ENCODE data around the gene ACSS1.

The ACSS1 gene

GRCh38 chr20:25064561-25065071, 6.7 kb upstream of the ACSS1 start:
- no peak for DNase-seq (ENCODE audit: low read depth)
- TF ChIP-seq MAX (IDR thresholded peaks at IDR 0.05; ENCODE audit: low read depth, low read length) (no peak), MYC (IDR thresholded peaks at IDR 0.05; ENCODE audit: low read depth, low read length) (no peak), POLR2A (IDR thresholded peaks at IDR 0.05; ENCODE audit: extremely low read depth, insufficient read length) (no peak)
- TF ChIP-seq, protein P1, sequence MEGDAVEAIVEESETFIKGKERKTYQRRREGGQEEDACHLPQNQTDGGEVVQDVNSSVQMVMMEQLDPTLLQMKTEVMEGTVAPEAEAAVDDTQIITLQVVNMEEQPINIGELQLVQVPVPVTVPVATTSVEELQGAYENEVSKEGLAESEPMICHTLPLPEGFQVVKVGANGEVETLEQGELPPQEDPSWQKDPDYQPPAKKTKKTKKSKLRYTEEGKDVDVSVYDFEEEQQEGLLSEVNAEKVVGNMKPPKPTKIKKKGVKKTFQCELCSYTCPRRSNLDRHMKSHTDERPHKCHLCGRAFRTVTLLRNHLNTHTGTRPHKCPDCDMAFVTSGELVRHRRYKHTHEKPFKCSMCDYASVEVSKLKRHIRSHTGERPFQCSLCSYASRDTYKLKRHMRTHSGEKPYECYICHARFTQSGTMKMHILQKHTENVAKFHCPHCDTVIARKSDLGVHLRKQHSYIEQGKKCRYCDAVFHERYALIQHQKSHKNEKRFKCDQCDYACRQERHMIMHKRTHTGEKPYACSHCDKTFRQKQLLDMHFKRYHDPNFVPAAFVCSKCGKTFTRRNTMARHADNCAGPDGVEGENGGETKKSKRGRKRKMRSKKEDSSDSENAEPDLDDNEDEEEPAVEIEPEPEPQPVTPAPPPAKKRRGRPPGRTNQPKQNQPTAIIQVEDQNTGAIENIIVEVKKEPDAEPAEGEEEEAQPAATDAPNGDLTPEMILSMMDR (IDR thresholded peaks at IDR 0.05; ENCODE audit: low read depth, low read length) = no peak
- no peak overlapping the region for H3K4me3 ChIP-seq (ENCODE audit: low read depth, low read length)

GRCh38 chr20:25063981-25064380, 6.0 kb upstream of the ACSS1 start:
- TF ChIP-seq, protein P1 (IDR thresholded peaks at IDR 0.05; ENCODE audit: low read depth, low read length) = no peak
- TF ChIP-seq POLR2A (IDR thresholded peaks at IDR 0.05; ENCODE audit: extremely low read depth, insufficient read length) (no peak), MAX (IDR thresholded peaks at IDR 0.05; ENCODE audit: low read depth, low read length) (no peak), MYC (IDR thresholded peaks at IDR 0.05; ENCODE audit: low read depth, low read length) (no peak)

GRCh38 chr20:25063546-25063945, 5.6 kb upstream of the ACSS1 start:
- TF ChIP-seq POLR2A (IDR thresholded peaks at IDR 0.05; ENCODE audit: extremely low read depth, insufficient read length) = no peak
- TF ChIP-seq MAX (IDR thresholded peaks at IDR 0.05; ENCODE audit: low read depth, low read length) = no peak
- TF ChIP-seq, protein P1 (IDR thresholded peaks at IDR 0.05; ENCODE audit: low read depth, low read length) = no peak
- no peak for TF ChIP-seq MYC (IDR thresholded peaks at IDR 0.05; ENCODE audit: low read depth, low read length)
- H3K4me3 ChIP-seq (ENCODE audit: low read depth, low read length) = no peak overlapping the region
- DNase-seq (ENCODE audit: low read depth) = no peak

More at GRCh38 chr20:25063981-25064380, 6.0 kb upstream of the ACSS1 start:
- no peak overlapping the region for H3K4me3 ChIP-seq (ENCODE audit: low read depth, low read length)
- DNase-seq (ENCODE audit: low read depth) = no peak

DNA sequence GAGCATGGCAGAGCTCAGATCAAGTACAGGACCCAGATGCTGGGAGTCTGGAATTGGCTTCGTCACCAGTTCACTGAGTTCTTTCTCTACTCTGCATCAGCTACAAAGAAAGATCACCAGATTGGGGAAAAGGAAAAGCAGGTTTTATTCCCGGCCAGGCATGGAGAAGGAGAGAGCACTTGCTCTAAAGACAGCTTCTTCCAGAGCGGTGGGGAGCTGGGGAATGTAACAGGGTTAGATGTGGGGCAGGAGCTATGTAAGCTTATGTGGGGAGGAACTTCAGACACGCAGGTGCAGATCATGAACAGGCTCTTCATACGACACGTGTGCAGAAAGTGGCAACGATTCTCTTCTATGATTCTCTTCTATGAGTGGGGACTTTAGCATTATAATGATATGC, 4.9 kb upstream of the ACSS1 start:
- TF ChIP-seq, protein P1 (IDR thresholded peaks at IDR 0.05; ENCODE audit: low read depth, low read length) = no peak
- TF ChIP-seq MYC (IDR thresholded peaks at IDR 0.05; ENCODE audit: low read depth, low read length) = no peak
- no peak for TF ChIP-seq MAX (IDR thresholded peaks at IDR 0.05; ENCODE audit: low read depth, low read length)
- TF ChIP-seq POLR2A (IDR thresholded peaks at IDR 0.05; ENCODE audit: extremely low read depth, insufficient read length) = no peak
- DNase-seq (ENCODE audit: low read depth) = no peak
- no peak overlapping the region for H3K4me3 ChIP-seq (ENCODE audit: low read depth, low read length)

GRCh38 chr20:25061821-25062530, 4.0 kb upstream of the ACSS1 start:
- no peak for TF ChIP-seq MAX (IDR thresholded peaks at IDR 0.05; ENCODE audit: low read depth, low read length)
- TF ChIP-seq POLR2A (IDR thresholded peaks at IDR 0.05; ENCODE audit: extremely low read depth, insufficient read length) = no peak
- TF ChIP-seq, protein P1 (IDR thresholded peaks at IDR 0.05; ENCODE audit: low read depth, low read length) = no peak
- no peak for TF ChIP-seq MYC (IDR thresholded peaks at IDR 0.05; ENCODE audit: low read depth, low read length)
- no peak overlapping the region for H3K4me3 ChIP-seq (ENCODE audit: low read depth, low read length)
- no peak for DNase-seq (ENCODE audit: low read depth)
